ENCODE measurements around the gene IGF1R.

DNA sequence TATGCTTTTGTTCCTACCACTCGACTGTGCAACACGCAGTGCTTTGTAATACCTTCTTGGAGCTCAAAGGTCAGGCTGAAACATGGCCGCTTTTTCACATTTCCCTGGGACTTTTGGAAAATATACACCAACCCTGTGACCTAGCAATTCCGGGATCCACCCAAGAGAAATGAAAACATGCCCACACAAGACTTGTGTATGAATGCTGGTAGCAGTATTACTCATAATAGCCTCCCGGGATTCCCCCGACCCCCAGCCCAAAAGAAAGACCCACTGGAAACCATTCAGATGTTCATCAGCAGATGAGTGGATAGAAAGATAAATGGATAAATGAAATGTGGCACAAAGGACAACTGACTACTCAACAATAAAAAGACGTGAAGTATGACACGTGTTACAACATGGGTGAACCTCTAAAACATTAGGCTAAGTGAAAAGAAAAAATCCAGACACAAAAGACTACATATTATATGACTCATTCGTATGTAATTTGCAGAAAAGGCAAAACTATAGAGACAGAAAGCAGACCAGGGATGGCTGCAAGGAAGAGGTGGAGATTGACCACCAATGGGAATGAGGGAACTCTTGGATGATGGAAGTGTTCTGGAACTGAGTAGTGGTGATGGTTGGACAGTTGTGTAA is 255.2 kb downstream of the IGF1R start:
- TF ChIP-seq, protein P1, sequence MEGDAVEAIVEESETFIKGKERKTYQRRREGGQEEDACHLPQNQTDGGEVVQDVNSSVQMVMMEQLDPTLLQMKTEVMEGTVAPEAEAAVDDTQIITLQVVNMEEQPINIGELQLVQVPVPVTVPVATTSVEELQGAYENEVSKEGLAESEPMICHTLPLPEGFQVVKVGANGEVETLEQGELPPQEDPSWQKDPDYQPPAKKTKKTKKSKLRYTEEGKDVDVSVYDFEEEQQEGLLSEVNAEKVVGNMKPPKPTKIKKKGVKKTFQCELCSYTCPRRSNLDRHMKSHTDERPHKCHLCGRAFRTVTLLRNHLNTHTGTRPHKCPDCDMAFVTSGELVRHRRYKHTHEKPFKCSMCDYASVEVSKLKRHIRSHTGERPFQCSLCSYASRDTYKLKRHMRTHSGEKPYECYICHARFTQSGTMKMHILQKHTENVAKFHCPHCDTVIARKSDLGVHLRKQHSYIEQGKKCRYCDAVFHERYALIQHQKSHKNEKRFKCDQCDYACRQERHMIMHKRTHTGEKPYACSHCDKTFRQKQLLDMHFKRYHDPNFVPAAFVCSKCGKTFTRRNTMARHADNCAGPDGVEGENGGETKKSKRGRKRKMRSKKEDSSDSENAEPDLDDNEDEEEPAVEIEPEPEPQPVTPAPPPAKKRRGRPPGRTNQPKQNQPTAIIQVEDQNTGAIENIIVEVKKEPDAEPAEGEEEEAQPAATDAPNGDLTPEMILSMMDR (IDR thresholded peaks at IDR 0.05; ENCODE audit: insufficient read depth, low read length), result no peak
- TF ChIP-seq, protein P2, sequence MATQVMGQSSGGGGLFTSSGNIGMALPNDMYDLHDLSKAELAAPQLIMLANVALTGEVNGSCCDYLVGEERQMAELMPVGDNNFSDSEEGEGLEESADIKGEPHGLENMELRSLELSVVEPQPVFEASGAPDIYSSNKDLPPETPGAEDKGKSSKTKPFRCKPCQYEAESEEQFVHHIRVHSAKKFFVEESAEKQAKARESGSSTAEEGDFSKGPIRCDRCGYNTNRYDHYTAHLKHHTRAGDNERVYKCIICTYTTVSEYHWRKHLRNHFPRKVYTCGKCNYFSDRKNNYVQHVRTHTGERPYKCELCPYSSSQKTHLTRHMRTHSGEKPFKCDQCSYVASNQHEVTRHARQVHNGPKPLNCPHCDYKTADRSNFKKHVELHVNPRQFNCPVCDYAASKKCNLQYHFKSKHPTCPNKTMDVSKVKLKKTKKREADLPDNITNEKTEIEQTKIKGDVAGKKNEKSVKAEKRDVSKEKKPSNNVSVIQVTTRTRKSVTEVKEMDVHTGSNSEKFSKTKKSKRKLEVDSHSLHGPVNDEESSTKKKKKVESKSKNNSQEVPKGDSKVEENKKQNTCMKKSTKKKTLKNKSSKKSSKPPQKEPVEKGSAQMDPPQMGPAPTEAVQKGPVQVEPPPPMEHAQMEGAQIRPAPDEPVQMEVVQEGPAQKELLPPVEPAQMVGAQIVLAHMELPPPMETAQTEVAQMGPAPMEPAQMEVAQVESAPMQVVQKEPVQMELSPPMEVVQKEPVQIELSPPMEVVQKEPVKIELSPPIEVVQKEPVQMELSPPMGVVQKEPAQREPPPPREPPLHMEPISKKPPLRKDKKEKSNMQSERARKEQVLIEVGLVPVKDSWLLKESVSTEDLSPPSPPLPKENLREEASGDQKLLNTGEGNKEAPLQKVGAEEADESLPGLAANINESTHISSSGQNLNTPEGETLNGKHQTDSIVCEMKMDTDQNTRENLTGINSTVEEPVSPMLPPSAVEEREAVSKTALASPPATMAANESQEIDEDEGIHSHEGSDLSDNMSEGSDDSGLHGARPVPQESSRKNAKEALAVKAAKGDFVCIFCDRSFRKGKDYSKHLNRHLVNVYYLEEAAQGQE (IDR thresholded peaks at IDR 0.05; ENCODE audit: insufficient replicate concordance, low read depth), result no peak
- no peak for TF ChIP-seq SPI1 (IDR thresholded peaks at IDR 0.05; ENCODE audit: borderline replicate concordance, low read depth)
